HG02885 (cell line): ENCODE results near the gene PRRG2.

Experiments
- ATAC-seq: cut with Tn5 transposase; IDR thresholded peaks from one replicate; pipeline ENCODE4 v1.9.1; 2021; ENCODE audit warnings: mild to moderate bottlenecking; ENCODE audit not compliant: unreplicated experiment, poor library complexity

The PRRG2 gene

GRCh38 chr19:49585023-49585422 is 3.9 kb downstream of the PRRG2 start:
- no peak for ATAC-seq

GRCh38 chr19:49587227-49587626 is 6.1 kb downstream of the PRRG2 start:
- ATAC-seq = no peak

GRCh38 chr19:49588365-49589122 is 7.4 kb downstream of the PRRG2 start:
- no peak for ATAC-seq

- no peak for ATAC-seq
Observed at GRCh38 chr19:49589502-49589905, 8.4 kb downstream of the PRRG2 start.

GRCh38 chr19:49590071-49590970 is 9.2 kb downstream of the PRRG2 start:
- peak; percentile 63 for ATAC-seq

- no peak for ATAC-seq
Observed at GRCh38 chr19:49590971-49591730, 10.0 kb downstream of the PRRG2 start, which contains the start of gene PRR12. TSS of gene PRR12 (plus strand) at chr19:49591182. CDS start at chr19:49591655, 473 bp downstream.

GRCh38 chr19:49591731-49592485 is 10.8 kb downstream of the PRRG2 start:
- ATAC-seq = no peak

- no peak for ATAC-seq
Observed at GRCh38 chr19:49592486-49593232, 11.5 kb downstream of the PRRG2 start.

GRCh38 chr19:49593233-49594113 is 12.4 kb downstream of the PRRG2 start:
- peak; percentile 54 for ATAC-seq

GRCh38 chr19:49594157-49594992 is 13.3 kb downstream of the PRRG2 start:
- no peak for ATAC-seq

GRCh38 chr19:49594993-49595818 is 14.1 kb downstream of the PRRG2 start:
- ATAC-seq = no peak

GRCh38 chr19:49595819-49596404 is 14.8 kb downstream of the PRRG2 start:
- no peak for ATAC-seq

- ATAC-seq = no peak
Observed at GRCh38 chr19:49596407-49596806, 15.3 kb downstream of the PRRG2 start.

- no peak for ATAC-seq
Observed at GRCh38 chr19:49596954-49597702, 16.0 kb downstream of the PRRG2 start.

GRCh38 chr19:49597703-49597974 is 16.5 kb downstream of the PRRG2 start:
- ATAC-seq = no peak
